GM12878 (cell line): ENCODE results near the gene L1CAM. TPM values are rescaled to one million over a fixed set of nuclear protein-coding genes. Genes with fewer than 3 reads are reported as not detected.

Experiments
- ATAC-seq: fragments of 200-7000 bp; cut with Tn5 transposase; 3 replicates; pipeline ENCODE4 v1.9.1; 2020; ENCODE audit warnings: mild to moderate bottlenecking, moderate library complexity
- BruUV-seq: library from RNA; stranded (reverse); fragments of 400-500 nt; replicated peaks from 2 replicates; lab custom pipeline; 2021; lab: Mats Ljungman, UMichigan
- CTCF ChIA-PET: fragments of 300-600 bp; sonication (Branson Sonifier 250); formaldehyde crosslinking; extraction: SDS; loops from one replicate; lab custom pipeline; 2021; ENCODE audit warnings: inconsistent platforms; lab: Yijun Ruan, JAX
- POLR2A ChIA-PET: fragments of 350-600 bp; formaldehyde crosslinking; extraction: SDS; loops from one replicate; lab custom pipeline; 2021; ENCODE audit warnings: inconsistent platforms; lab: Charles Lee
- RAD21 ChIA-PET: fragments of 300-600 bp; sonication (Branson Sonifier 250); formaldehyde crosslinking; loops from one replicate; lab custom pipeline; 2023; ENCODE audit warnings: antibody characterized with exemption; ENCODE audit not compliant: unreplicated experiment; lab: Charles Lee
- SMC1A ChIA-PET: fragments of 300-600 bp; sonication (Branson Sonifier 250); formaldehyde crosslinking; loops from one replicate; lab custom pipeline; 2023; ENCODE audit not compliant: unreplicated experiment, uncharacterized antibody; lab: Charles Lee
- DNase-seq: peaks from one replicate; pipeline ENCODE4 v3.0.0-alpha.2; 2011; ENCODE audit warnings: low read depth, low spot score
- FAIRE-seq: peaks from 3 replicates; lab custom pipeline; 2011; peaks lifted over from hg19 to GRCh38; lab: Jason Lieb, UNC
- H2AFZ ChIP-seq: 2 replicates; pipeline ENCODE4 v1.6.0; 2011; ENCODE audit warnings: low read depth, low read length, control low read depth; ENCODE audit not compliant: control insufficient read depth
- H3K27ac ChIP-seq: 2 replicates; pipeline ENCODE4 v1.5.1; 2011; ENCODE audit warnings: control low read depth; ENCODE audit not compliant: control insufficient read depth, insufficient read depth
- H3K27me3 ChIP-seq, 2 experiments: replicated peaks in 1 of 2; 2 replicates each; pipeline versions ENCODE4 v1.6.0 to v1.6.1; 2011; ENCODE audit warnings: low read length in 1 of 2; ENCODE audit not compliant: control insufficient read depth in 2 of 2, insufficient read depth in 2 of 2
- H3K36me3 ChIP-seq, 2 experiments: 2 replicates each; pipeline ENCODE4 v1.5.1; 2011; ENCODE audit warnings: low read length in 1 of 2; ENCODE audit not compliant: control insufficient read depth in 2 of 2, insufficient read depth in 2 of 2
- H3K4me1 ChIP-seq: 2 replicates; pipeline ENCODE4 v1.6.1; 2011; ENCODE audit warnings: mild to moderate bottlenecking, low read length, moderate library complexity, mixed read lengths; ENCODE audit not compliant: control insufficient read depth, insufficient read depth
- H3K4me2 ChIP-seq: 2 replicates; pipeline ENCODE4 v1.6.0; 2011; ENCODE audit warnings: control low read depth; ENCODE audit not compliant: control insufficient read depth, insufficient read depth
- H3K4me3 ChIP-seq: fragments of 200-600 bp; sonication (generic); 2 replicates; pipeline ENCODE4 v1.5.1; 2016
- H3K79me2 ChIP-seq: 2 replicates; pipeline ENCODE4 v1.6.0; 2011; ENCODE audit warnings: low read length; ENCODE audit not compliant: control insufficient read depth, insufficient read depth
- H3K9ac ChIP-seq: 2 replicates; pipeline ENCODE4 v1.8.0; 2011; ENCODE audit warnings: low read length, control low read depth, mixed read lengths; ENCODE audit not compliant: control insufficient read depth, insufficient read depth
- H3K9me3 ChIP-seq: replicated peaks from 3 replicates; pipeline ENCODE4 v1.5.1; 2011; ENCODE audit warnings: mild to moderate bottlenecking, low read length; ENCODE audit not compliant: control insufficient read depth, insufficient read depth
- H4K20me1 ChIP-seq: 2 replicates; pipeline ENCODE4 v1.6.0; 2011; ENCODE audit not compliant: control insufficient read depth, insufficient read depth
- CBX5 ChIP-seq: sonication (generic); IDR thresholded peaks from 2 replicates; pipeline ENCODE4 v1.6.1; 2016; ENCODE audit warnings: low read depth, moderate library complexity, mild to moderate bottlenecking, inconsistent platforms
- CEBPB ChIP-seq, 2 experiments: fragments of 150-350 bp in 1 of 2; IDR thresholded peaks; 2 replicates each; pipeline ENCODE4 v1.6.1; 2012 to 2014; ENCODE audit warnings: low read depth in 2 of 2, low read length in 2 of 2, borderline replicate concordance in 1 of 2, inconsistent platforms in 1 of 2
- CREB1 ChIP-seq: IDR thresholded peaks from 2 replicates; pipeline ENCODE4 v1.6.1; 2012; ENCODE audit warnings: low read depth, mild to moderate bottlenecking, inconsistent platforms
- EED ChIP-seq: sonication (generic); IDR thresholded peaks from 2 replicates; pipeline ENCODE4 v1.6.1; 2016; ENCODE audit warnings: antibody characterized with exemption, low read depth
- HDAC2 ChIP-seq: fragments of 200-600 bp; sonication (generic); IDR thresholded peaks from 2 replicates; pipeline ENCODE4 v1.6.1; 2017
- IKZF2 ChIP-seq, 2 experiments: fragments of 450-650 bp; IDR thresholded peaks; 2 replicates each; pipeline ENCODE4 v1.6.1; 2017; ENCODE audit warnings: mild to moderate bottlenecking in 2 of 2, moderate library complexity in 2 of 2
- KDM1A ChIP-seq: fragments of 200-600 bp; sonication (generic); IDR thresholded peaks from 2 replicates; pipeline ENCODE4 v1.6.1; 2016; ENCODE audit warnings: borderline replicate concordance
- MAX ChIP-seq: IDR thresholded peaks from 2 replicates; pipeline ENCODE4 v1.6.1; 2012; ENCODE audit warnings: low read depth, low read length, improper control_type of control experiment
- NFYA ChIP-seq: IDR thresholded peaks from 2 replicates; pipeline ENCODE4 v1.6.1; 2011; ENCODE audit warnings: low read depth, mild to moderate bottlenecking, low read length, improper control_type of control experiment, borderline replicate concordance
- POLR2AphosphoS2 ChIP-seq: IDR thresholded peaks from 2 replicates; pipeline ENCODE4 v1.6.1; 2011; ENCODE audit warnings: low read depth, mild to moderate bottlenecking, low read length, improper control_type of control experiment, moderate library complexity
- STAT1 ChIP-seq: fragments of 450-650 bp; conservative IDR thresholded peaks from 2 replicates; pipeline ENCODE4 v1.6.1; 2014; ENCODE audit warnings: antibody characterized with exemption, mild to moderate bottlenecking
- TBL1XR1 ChIP-seq: IDR thresholded peaks from 2 replicates; pipeline ENCODE4 v1.6.1; 2012; ENCODE audit warnings: low read depth, low read length, improper control_type of control experiment
- ZBTB40 ChIP-seq: fragments of 450-650 bp; IDR thresholded peaks from 2 replicates; pipeline ENCODE4 v1.6.1; 2016; ENCODE audit warnings: mild to moderate bottlenecking, moderate library complexity, borderline replicate concordance
- WGBS: methylation state at CpG from one replicate; pipeline ENCODE4 v1.1.6; 2016; ENCODE audit warnings: low lambda C conversion rate; ENCODE audit not compliant: insufficient replicate concordance, insufficient coverage; ENCODE audit errors: missing lambda C conversion rate; 5-methylcytosine and 5-hydroxymethylcytosine counted together
- in situ Hi-C: fragments of 300-500 bp; cut with MboI; formaldehyde crosslinking; loops from 9 replicates; pipeline ENCODE4 v1.14.3; 2018; ENCODE audit warnings: mixed read lengths
- intact Hi-C: fragments of 100-400 bp; cut with micrococcal nuclease; formaldehyde crosslinking; loops from one replicate; pipeline ENCODE4 v1.14.2; 2022; ENCODE audit not compliant: unreplicated experiment
- polyA plus RNA-seq, 11 experiments: library from polyadenylated mRNA; depleted of rRNA in 4 of 11; unstranded in 6 of 11; stranded (reverse) in 5 of 11; fragments of >200 nt; fragmentation: Nextera tagmentation in 4 of 11; fragmentation: Illumina TruSeq in 1 of 11; extraction: Ambion mirVana in 4 of 11; extraction: Trizol in 1 of 11; gene quantifications; 1 replicate in 1 of 11; 2 replicates in 10 of 11; pipeline versions ENCODE4 v1.2.1 to v1.2.3, GENCODE V29; 2011 to 2016; ENCODE audit warnings: inconsistent platforms in 2 of 11, missing spikeins in 2 of 11, low read depth in 1 of 11
- total RNA-seq, 4 experiments: library from RNA; depleted of rRNA in 3 of 4; stranded (reverse); fragments of >200 nt in 3 of 4; fragmentation: Illumina TruSeq in 1 of 4; extraction: Trizol in 1 of 4; gene quantifications; 2 replicates each; pipeline versions ENCODE4 v1.2.1 to v1.2.3, GENCODE V29; 2013 to 2021
- TF ChIP-seq, protein P1 (sequence below): fragments of 450-650 bp; formaldehyde crosslinking; IDR thresholded peaks from 2 replicates; pipeline ENCODE4 v1.5.0; 2022; ENCODE audit warnings: mild to moderate bottlenecking, missing genetic modification characterization

Gene L1CAM
- total and polyA plus RNA-seq, 10 of the 15 experiments (the other 5 are each of a cell fraction or from before 2014, with no cell fraction given) = 0.01 to 0.64 (median 0.09) TPM; not detected in 5

DNA sequence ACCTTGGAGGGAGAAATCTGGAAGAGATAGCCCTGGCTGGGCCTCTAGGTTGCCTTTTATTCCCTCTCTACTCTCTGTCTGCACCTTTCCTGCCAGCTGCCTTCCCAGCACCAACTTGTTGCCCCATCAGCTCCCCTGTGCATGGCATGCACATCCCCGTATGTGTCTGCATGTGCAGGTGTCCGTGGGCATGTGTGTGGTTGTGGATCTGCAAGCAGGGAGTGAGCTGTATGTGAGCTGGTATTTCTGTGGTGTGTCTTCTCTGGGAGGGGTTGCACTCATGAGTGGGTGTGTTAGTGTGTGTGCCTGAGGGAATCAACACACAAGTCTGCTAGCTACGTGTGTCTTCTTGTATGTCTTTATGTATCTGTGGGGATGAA lies 9.9 kb downstream of the L1CAM start:
- Histone ChIP-seq H4K20me1 (no peaks in the 10 kb centered on the region), H3K9ac (no peak overlapping the region), H3K4me2 (no peak overlapping the region), H2AFZ (no peak overlapping the region), H3K4me1 (no peaks in the 10 kb centered on the region; the same call in 1 of the 2 replicates), H3K36me3 (no peaks in the 10 kb centered on the region), H3K79me2 (no peaks in the 10 kb centered on the region), H3K27me3 (peaks cover 2% of the 10 kb centered on the region in 2 experiments; a peak in 3 of 4 replicates), H3K9me3 (no peaks in the 10 kb centered on the region; the same call in 2 of the 3 replicates), H3K27ac (no peak overlapping the region), H3K4me3 (no peak overlapping the region)
- ChIA-PET POLR2A (no interaction called here), RAD21 (interaction anchor here (1.1 kb wide), 1 partner anchor 47 kb away, joined by 3 read pairs; no protein-coding TSS in a partner anchor), CTCF (interaction anchor here (1.3 kb wide), 1 partner anchor 50 kb away, joined by 4 read pairs; the partner anchor contains the start of gene ARHGAP4), SMC1A (interaction anchor here (0.5 kb wide), 1 partner anchor 98 kb away, joined by 3 read pairs; no protein-coding TSS in a partner anchor)
- intact Hi-C loops (no loop called here), in situ Hi-C loops (no loop called here)
- TF ChIP-seq CREB1 (no peak), TBL1XR1 (no peak), STAT1 (no peak), EED (no peak), CEBPB (IDR thresholded peaks at IDR 0.05; ENCODE audit: borderline replicate concordance in 1 of 2, low read depth in 2 of 2, low read length in 2 of 2) (no peak), HDAC2 (no peak), KDM1A (no peak), POLR2AphosphoS2 (no peak), MAX (no peak), CBX5 (no peak), ZBTB40 (no peak), IKZF2 (IDR thresholded peaks at IDR 0.05) (no peak), NFYA (no peak)
- TF ChIP-seq, protein P1, sequence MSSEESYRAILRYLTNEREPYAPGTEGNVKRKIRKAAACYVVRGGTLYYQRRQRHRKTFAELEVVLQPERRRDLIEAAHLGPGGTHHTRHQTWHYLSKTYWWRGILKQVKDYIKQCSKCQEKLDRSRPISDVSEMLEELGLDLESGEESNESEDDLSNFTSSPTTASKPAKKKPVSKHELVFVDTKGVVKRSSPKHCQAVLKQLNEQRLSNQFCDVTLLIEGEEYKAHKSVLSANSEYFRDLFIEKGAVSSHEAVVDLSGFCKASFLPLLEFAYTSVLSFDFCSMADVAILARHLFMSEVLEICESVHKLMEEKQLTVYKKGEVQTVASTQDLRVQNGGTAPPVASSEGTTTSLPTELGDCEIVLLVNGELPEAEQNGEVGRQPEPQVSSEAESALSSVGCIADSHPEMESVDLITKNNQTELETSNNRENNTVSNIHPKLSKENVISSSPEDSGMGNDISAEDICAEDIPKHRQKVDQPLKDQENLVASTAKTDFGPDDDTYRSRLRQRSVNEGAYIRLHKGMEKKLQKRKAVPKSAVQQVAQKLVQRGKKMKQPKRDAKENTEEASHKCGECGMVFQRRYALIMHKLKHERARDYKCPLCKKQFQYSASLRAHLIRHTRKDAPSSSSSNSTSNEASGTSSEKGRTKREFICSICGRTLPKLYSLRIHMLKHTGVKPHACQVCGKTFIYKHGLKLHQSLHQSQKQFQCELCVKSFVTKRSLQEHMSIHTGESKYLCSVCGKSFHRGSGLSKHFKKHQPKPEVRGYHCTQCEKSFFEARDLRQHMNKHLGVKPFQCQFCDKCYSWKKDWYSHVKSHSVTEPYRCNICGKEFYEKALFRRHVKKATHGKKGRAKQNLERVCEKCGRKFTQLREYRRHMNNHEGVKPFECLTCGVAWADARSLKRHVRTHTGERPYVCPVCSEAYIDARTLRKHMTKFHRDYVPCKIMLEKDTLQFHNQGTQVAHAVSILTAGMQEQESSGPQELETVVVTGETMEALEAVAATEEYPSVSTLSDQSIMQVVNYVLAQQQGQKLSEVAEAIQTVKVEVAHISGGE (CRISPR knock-in tag) = no peak
- FAIRE-seq = no peak
- WGBS = 63% methylated on average over 3 of the region's 3 CpGs
- no peak for DNase-seq
- no TSS peak for BruUV-seq
- no peak for ATAC-seq
